HG03342 (cell line): ENCODE results near the gene KLK2.
A peak's percentile ranks its signal among the peaks of the same experiment; 100 is the strongest.

Experiments used
- ATAC-seq: cut with Tn5 transposase; IDR thresholded peaks from one replicate; pipeline ENCODE4 v1.9.1; 2021; ENCODE audit warnings: mild to moderate bottlenecking, moderate library complexity; ENCODE audit not compliant: unreplicated experiment

The KLK2 gene

GRCh38 chr19:50873056-50873455 lies at the start of gene KLK2:
Gene KLK2 (plus strand): TSS chr19:50873439. CDS start chr19:50873474, 35 bp downstream.
- no peak for ATAC-seq

GRCh38 chr19:50826492-50827240 lies 46.6 kb upstream of the KLK2 start:
- no peak for ATAC-seq

DNA sequence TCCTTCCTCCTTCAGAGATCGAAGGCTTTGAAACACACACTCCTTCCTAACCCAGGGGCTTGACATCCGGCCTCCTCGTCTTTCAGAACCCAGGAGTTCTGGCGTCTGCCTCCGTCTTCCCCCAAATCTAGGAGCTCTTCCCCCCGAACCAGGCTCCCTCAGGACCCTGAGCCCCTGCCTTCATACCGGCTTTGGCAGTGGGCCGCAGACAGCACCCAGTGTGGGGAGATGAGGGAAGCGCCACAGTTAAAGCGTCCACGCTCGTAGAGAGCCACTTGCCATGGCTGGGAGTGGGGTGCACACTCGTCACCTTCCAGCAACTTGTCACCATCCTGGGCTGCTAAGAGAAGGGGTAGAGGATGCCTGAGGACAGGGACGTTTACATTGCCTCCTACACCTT lies 45.8 kb upstream of the KLK2 start:
- ATAC-seq: no peak

DNA sequence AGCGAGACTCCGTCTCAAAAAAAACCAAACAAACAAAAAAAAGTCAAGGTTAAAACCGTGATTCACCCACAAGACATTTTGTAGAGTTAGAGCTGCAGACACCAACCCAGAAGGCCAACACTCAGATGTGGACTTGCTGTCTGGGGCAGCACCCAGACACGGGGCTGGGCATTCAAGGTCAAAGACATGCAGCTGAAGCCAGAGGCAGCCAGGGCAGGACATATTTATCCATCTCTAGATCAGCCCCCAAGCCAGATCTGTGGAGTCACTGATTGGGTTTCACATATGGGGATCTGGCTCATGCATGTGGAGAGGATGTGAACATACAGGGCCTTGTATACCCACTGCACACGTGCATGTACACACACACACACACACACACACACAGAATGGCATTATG lies 43.4 kb upstream of the KLK2 start:
- no peak for ATAC-seq

DNA sequence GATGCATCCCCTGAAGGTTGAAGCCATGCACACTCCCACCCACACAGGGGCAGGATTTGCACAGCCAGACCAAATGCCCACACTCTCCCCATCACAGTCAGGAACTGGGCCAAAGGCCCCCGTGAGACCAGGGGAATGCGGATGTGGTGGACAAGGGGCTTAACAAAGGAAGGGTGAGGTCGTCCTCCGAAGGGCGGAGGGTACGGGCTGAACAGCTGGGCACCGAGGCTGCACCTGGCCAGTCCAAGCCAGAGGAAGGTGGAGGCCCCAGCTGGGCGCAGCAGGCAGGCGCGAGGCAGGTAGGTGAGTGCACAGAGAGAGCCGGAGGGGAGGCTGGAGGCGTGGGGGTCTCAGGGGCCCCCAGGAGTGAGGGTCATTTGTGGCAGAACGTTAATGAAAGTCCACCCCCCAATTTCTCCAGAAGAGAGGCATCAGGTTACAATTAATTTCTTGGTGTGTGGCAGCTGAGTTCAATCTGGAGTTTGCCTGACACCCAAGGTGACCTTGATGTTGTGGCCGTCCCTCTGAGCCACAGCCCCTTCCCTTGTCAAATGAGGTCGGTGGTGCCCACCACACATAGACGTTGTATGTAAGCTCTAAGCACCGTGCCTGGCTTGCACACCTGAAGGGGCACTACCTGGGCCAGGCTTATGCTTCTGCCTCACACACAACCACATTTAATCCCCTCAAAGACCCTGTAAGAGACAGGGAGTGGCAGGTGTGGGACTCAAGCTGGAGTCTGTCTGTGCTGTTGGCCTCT lies 42.8 kb upstream of the KLK2 start:
- ATAC-seq: no peak

DNA sequence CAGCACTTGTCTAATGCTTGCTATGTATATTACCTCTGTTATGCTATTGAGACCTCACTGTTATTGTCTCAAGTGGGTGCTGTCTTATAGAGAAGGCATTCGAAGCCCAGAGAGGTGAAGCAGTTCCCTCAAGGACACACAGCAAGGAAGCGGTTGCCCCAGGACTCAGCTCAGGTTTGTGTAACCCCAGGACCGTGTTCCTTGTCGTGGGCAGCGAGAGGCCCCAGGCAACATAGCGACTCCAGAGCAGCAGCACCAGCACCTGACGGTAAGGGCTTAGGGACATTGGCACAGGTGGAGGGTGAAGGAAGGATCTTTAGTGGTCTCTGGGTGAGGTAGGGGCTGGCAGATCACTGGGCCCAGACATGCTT lies 42.2 kb upstream of the KLK2 start:
- ATAC-seq: no peak

GRCh38 chr19:50832666-50833065 lies 40.6 kb upstream of the KLK2 start:
- no peak for ATAC-seq

GRCh38 chr19:50833117-50833801 lies 40.0 kb upstream of the KLK2 start, which contains the start of gene KLK15:
Gene KLK15 (minus strand): TSS chr19:50833574. CDS start chr19:50831492, 2,082 bp downstream.
- ATAC-seq: no peak

DNA sequence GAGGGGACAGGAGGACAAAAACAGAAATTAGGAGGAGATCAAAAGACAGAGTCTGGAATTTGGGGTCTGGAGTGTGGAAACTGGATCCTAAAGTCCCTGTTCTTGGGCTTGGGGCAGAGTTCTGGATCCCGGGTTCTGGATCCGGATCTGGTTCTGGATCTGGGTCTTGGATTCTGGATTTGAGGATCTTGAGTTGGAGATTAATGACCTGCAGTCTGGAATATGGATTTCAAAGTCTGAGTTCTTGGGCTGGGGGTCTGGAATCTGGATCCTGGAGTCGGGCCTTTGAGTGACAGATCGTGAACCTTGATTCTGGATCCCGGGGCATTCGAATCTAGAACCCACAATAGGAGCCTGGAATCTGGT lies 39.5 kb upstream of the KLK2 start:
- ATAC-seq: no peak

- ATAC-seq: no peak
Measured at GRCh38 chr19:50835103-50835784, 38.0 kb upstream of the KLK2 start.

DNA sequence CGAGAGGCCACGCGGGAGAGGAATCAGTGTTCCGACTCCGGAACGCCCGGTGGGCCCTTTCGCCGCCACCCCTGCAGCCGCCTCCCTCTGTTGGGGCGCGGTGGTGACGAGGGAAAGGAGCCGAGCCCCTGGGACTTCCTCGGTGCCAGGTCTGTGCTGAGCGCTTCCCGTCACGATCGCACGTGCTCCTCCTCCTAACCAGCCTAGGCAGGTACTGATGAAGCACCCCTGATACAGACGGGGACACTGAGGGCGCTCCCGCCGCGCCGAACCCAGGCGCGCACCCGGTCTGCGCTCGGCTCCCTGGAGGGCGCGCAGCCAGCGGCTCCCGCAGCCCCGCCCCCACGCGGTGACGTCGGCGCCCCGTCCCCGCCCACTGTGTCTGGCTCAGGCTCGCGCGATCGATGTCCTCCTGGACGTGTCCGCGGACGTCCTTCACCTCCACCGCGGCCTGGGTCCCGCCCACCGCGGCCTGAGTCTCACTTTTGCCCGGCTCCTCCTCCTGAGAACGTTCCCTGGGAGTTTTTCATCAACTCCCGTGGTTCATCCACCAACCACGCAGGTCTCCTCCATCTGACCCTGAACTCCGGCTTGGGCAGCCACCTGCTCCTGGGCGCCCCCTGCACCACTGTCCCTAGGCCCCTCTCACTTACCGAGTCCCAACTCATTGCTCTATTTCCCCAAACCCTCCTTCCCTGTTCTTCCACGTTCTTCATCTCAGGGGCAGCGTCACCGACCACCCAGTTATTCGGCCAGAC lies 37.3 kb upstream of the KLK2 start:
- peak; percentile 77 for ATAC-seq

DNA sequence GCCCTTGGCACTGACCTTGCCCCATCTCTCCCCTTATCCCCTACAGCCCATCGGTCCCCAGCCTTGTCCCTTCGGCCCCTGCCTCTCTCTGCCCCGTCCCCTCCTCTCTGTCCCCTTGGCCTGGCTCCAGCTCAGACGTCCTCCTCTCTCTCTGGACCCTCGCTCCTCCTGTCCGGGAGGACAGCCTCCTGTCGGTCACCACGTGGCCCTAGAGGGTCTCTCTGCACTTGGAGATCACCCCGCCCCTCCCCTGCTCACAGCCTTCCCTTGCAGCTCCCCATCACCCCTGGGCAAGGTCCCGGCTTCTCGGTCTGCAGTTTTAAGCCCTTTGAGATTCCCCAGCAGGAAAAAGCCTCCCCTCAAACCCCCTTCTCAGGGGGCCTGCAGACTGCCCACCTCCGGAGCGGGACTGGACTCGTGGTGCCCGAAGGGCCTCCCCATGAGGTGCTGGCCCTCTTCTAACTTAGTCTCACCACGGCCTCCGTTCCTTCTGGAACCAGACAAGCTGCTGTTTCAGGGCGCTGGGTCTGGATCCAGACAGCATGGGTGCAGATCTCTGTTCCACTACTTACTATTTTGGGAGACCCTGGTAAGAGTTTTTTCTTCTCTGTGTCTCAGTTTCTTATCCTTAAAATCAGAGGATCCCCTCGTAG lies 36.6 kb upstream of the KLK2 start:
- ATAC-seq: no peak

GRCh38 chr19:50837300-50837699 lies 35.9 kb upstream of the KLK2 start:
- no peak for ATAC-seq

DNA sequence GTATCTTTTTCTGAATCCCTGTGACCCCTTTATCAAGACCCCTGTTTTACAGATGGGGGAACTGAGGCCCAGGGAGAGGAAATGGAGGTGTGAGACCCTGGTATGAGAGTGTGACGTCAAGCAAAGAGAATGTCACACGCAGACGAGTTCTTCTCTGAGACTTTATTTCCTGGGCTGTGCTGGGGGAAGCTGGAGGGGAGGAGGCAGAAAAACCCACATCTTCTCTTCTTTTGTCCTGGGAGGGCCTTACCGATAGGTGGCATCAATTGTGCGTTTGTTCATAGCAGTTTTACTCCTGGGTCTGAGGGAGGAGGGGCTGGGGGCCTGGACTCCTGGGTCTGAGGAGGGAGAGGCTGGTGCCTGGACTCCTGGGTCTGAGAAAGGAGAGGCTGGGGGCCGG lies 35.0 kb upstream of the KLK2 start:
- ATAC-seq: no peak

GRCh38 chr19:50839712-50840655 lies 33.3 kb upstream of the KLK2 start:
- ATAC-seq: no peak

GRCh38 chr19:50842130-50842529 lies 31.1 kb upstream of the KLK2 start:
- no peak for ATAC-seq

GRCh38 chr19:50843205-50843604 lies 30.0 kb upstream of the KLK2 start:
- ATAC-seq: no peak

DNA sequence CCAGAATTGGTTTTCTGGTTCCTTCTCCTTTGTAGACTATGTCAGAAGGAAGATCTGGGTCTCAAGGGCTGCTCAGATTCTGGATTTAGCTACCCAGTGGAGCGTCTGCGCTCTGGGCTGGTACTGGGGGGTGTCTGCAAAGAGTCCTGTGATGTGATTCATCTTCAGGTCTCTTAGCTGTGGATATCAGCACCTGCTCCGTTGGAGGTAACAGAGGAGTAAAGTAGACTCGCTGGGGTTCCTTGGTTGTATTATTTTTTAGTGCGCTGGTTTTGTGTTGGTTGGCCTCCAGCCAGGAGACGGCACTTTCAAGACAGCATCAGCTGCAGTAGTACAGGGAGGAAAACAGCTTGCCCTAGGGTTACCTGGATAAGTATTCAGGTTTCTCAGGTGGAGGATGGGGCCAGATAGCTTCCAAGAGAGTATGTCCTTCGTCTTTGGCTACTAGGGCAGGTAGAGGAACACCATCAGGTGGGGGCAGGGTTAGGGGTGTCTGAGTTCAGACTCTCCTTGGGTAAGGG lies 29.5 kb upstream of the KLK2 start:
- ATAC-seq: no peak
